Activated naive CD4-positive, alpha-beta T cell (primary cell): ENCODE data around the gene HAUS8.
"Not testable (repeated sequence)": the region's sequence is repeated elsewhere in the genome, so short reads cannot be mapped to it uniquely, and the experiment has no call there.

ENCODE experiments used
- DNase-seq, 4 experiments: peaks; one replicate each; lab custom pipeline; 2025; lab: John Stamatoyannopoulos, UW

HAUS8 gene, protein sequence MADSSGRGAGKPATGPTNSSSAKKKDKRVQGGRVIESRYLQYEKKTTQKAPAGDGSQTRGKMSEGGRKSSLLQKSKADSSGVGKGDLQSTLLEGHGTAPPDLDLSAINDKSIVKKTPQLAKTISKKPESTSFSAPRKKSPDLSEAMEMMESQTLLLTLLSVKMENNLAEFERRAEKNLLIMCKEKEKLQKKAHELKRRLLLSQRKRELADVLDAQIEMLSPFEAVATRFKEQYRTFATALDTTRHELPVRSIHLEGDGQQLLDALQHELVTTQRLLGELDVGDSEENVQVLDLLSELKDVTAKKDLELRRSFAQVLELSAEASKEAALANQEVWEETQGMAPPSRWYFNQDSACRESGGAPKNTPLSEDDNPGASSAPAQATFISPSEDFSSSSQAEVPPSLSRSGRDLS

GRCh38 chr19:17075035-17075863, at the start of gene HAUS8, which contains the start of gene MYO9B:
Gene HAUS8, minus strand, starts transcription at chr19:17075452. Its CDS starts 30 bp downstream, at chr19:17075422.
Gene MYO9B, plus strand, starts transcription at chr19:17075777. Its CDS starts 25,941 bp downstream, at chr19:17101718.
- DNase-seq = peak; percentile 97 to 99 (median 98)

- no peak for DNase-seq
Observed at GRCh38 chr19:17124025-17124424, 48.8 kb upstream of the HAUS8 start.

- no peak for DNase-seq
Observed at GRCh38 chr19:17123041-17123440, 47.8 kb upstream of the HAUS8 start.

DNA sequence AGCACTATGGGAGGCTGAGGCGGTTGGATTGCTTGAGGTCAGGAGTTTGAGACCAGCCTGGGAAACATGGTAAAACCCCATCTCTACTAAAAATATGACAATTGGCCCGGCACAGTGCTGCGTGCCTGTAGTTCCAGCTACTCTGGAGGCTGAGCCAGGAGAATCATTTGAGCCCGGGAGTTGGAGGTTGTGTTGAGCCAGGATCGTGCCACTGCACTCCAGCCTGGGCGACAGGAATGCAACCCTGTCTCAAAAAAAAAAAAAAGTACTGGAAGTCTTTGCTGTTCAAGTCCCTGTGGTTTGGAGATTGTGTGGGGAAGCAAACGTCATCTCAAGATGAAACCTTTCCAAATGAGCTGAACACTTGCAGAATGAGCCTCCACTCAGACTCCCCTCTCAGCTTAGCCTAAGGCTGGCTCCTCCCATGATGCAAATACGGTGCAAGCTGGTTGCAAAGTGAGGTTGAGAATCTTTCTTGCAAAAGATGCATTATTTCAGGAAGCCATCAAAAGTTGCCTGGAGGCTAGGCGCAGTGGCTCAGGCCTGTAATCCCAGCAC, 46.6 kb upstream of the HAUS8 start:
- no peak for DNase-seq

- DNase-seq = no peak
Observed at GRCh38 chr19:17118957-17119356, 43.7 kb upstream of the HAUS8 start.

- DNase-seq = no peak
Observed at GRCh38 chr19:17116996-17117702, 41.9 kb upstream of the HAUS8 start.

DNA sequence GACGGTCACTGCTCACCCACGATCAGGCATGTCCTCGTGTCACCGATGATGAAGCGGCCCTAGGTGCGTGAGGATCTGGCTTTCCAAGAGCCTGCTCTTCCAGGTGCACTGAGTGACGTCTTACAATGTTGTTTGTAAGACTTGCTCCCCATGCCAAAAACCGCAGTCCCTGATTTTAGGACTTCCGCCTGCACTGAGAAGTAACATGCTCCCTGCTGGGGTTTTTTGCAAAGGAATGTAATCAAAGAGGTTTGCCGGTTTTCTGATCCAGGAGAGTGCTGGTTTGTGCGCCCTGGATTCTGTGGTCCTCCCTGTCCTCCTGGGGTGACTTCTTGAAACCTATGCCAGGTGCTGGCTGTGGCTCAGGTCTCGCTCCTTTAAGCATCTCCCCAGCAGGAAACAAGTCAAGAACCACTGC, 39.2 kb upstream of the HAUS8 start:
- no peak for DNase-seq

DNA sequence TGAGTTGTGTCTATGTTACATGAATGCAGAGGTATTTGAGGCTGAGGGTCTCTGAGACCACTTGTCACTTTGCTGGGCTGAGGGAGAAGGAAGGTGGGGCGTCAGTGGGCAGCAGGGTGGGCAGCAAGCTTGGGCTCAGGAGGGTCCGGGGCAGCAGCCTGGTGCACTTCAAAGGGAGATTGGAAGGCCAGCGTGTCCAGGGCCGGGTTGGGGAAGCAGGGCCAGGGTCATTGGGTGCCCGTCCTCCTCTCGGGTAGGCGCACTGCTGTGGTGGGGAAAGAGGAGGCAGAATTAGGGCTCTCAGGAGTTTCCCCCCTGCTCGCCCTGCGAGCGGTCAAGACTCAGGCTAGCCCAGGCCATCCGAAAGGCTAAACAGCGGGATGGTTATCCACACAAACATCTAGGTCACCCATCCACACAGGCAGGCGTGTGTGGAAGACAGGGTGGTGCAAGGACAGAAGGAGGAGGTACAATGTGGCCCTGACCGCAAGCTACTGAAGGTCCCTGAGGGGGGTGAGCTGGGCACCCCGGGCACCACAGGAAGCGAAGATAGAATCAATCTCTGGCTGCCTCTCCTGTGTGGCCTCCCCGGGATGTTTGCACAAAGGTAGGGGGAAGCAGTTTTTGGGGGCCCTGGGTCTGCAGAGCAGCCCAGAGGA, 38.0 kb upstream of the HAUS8 start:
- DNase-seq = no peak

DNA sequence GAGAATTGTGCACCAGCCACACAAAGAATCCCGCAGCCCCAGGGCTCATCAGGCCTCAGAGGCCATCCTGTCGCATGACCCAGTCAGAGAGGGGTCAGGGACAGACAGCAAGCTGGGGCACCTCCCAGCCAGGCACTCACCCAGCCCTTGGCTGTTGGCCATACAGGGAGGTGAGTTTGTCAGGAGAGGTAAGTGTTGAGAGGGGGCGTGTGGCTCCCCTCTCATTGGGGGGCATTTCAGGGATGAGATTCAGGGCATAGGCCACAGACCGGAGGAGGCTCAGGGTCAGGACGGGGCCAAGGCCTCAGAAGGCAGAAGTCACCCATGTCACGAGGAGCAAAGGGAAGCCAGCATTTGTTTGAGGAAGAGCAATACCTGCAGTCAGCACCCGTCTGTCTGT, 37.4 kb upstream of the HAUS8 start:
- DNase-seq = no peak

DNA sequence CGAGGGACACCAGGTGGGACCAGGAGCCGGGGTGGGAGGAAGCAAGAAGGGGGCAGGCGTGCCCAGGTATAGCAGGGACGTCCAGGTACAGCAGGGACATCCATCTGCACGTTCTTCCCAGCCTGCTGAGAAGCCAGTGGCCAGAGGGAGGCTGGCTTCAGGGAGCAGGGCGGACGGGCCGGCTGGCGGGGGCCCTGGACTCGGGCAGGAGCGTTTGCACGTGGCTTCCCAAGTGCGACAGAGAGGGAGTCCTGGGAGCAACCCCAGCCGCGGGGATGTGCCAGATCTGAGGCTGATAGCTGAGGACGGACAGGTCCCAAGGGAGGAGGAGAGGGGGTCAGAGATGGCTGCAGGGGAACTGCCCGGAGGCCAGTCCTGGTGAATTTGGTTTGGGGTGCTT, 37.0 kb upstream of the HAUS8 start:
- DNase-seq = no peak

DNA sequence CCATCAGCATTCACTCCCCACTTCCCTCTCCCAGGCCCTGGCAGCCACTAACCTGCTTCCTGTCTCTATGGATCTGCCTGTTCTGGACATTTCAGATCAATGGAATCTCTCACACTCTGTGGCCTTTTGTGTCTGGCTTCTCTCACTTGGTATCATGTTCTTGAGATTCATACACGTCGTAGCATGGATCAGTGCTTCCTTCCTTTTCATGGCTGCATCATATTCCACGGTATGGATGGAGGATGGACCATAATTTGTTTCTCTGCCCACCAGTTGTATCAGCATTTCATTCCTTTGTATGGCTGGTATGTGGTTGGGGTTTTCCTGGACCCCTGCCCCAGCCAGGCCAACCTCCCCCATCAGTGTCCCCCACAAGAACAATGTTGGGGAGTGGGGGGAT, 36.5 kb upstream of the HAUS8 start:
- DNase-seq = no peak

DNA sequence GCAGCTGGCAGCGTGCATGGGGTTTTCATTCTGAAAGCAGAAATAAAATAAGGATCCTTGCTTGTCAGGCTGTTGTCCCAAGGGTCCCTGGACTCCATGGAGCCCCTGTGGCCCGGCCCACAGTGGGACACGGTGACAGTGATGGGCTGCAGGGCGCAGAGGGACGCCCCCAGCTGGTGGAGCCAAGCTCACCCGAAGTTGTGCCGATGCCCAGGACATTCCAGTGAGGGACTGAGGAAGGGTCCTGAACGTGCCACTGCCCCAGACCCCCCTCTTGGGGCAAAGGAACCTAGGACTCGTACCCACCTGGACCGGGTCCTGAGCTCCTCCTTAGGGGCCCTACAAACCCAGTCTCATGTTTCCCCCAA, 35.3 kb upstream of the HAUS8 start:
- DNase-seq = no peak

DNA sequence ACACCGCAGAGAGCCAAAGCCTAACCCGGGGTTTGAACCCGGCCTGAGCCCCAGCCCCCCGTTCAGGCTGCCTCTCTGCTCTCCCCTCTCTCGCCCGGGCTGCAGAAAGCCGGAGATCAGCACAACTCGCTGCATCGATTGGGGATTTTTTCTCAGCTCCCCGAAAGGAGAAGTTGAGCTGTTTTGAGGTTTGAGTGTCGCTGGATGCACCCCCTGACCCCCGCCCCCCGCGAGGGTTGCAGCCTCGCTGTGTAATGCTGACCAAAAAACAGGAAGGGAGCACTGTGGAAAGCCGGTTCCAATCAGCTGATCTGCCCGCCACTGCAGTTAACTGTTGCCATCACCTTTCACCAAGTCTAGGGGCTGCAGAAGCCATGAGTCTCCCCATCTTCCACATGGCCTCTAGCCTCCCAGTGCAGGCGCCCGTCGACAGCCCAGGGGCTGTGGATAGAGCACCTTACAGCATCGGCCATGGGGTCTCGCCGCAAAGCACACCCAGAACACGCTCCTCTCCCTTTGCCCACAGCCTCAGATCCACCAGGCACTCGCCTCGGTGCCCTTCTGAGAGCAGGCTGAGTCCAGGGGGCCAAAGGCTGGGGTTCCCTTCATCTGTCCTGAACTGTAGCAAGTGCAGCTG, 34.8 kb upstream of the HAUS8 start:
- DNase-seq = no peak

DNA sequence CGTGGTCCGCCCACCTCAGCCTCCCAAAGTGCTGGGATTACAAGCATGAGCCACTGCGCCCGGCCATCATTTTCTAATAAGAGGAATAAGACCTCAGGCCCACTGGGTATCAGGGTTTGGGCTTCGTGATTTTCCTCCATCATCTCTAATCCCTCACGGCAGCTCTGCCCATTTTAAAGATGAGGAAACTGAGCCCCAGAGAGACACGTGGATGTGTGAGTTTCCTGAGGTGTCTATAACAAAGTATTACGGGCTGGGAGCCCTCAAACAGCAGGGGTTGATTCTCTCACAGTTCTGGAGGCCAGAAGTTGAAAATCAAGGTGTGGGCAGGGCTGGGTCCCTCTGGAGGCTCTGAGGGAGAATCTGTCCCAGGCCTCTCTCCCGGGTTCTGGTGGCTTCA, 34.0 kb upstream of the HAUS8 start:
- DNase-seq = no peak

GRCh38 chr19:17108453-17108784, 33.2 kb upstream of the HAUS8 start:
- no peak for DNase-seq

DNA sequence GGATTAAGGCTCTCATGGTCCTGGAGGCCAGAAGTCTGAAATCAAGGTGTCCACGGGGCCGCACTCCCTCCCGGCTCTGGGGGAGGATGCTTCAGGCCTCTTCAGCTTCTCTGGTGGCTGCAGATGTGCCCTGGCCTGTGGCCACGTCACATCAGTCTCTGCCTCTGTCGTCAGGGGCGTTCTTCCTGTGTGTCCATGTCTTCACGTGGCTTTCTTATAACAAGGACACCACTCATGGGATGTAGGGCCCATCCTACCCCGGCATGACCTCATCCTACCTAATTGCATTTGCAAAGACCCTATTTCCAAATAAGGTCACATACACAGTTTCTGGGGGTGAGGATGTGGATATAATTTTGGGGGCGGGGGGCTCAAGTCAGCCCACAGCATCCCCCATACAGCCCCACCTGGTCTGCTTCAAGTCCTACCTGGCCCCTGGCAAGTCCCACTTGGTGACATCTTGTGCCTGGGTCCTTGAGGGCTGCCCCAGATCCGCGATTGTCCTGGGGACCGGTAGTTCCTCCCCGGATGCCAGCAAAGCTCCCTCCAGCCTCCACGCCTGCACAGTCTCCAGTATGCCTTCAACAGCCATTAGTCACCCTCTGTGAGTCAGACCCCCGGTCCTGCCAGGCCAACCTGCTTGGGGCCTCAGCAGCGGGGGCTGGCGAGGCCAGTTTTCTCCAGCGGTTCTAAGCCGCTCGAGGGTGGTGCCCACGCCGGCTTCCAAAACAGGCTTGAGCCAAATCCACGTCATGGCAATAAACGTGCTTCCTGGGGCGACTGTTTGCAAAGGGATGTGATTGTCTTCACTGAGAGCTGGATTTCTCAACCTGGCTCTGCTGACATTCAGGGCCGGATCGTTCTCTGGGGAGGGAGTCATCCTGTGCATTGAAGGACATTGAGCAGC, 32.5 kb upstream of the HAUS8 start:
- no peak for DNase-seq

GRCh38 chr19:17106964-17107363, 31.7 kb upstream of the HAUS8 start:
- not testable (repeated sequence) for DNase-seq

GRCh38 chr19:17105556-17105955, 30.3 kb upstream of the HAUS8 start:
- DNase-seq = no peak

- DNase-seq = no peak
Observed at GRCh38 chr19:17104679-17105078, 29.4 kb upstream of the HAUS8 start.

GRCh38 chr19:17103177-17103576, 27.9 kb upstream of the HAUS8 start:
- no peak for DNase-seq
